Fibroblast of lung (primary cell): ENCODE data around the gene LONP2. TPM values are rescaled to one million over a fixed set of nuclear protein-coding genes. Genes with fewer than 3 reads are reported as not detected.

Experiments used
- DNase-seq, 2 donors: peaks; one replicate each; pipeline versions ENCODE4 v3.0.0 to v3.0.0-alpha.2; 2010; ENCODE audit warnings: low read depth in 2 of 2
- H2AFZ ChIP-seq: 2 replicates; pipeline ENCODE4 v1.5.1; 2012; ENCODE audit warnings: low read length, control low read depth, inconsistent platforms
- H3K27ac ChIP-seq: 2 replicates; pipeline ENCODE4 v1.5.1; 2011; ENCODE audit warnings: low read length, control low read depth; ENCODE audit not compliant: insufficient read depth
- H3K27me3 ChIP-seq: 2 replicates; pipeline ENCODE4 v1.5.1; 2011; ENCODE audit warnings: mild to moderate bottlenecking, low read length; ENCODE audit not compliant: control insufficient read depth, insufficient read depth
- H3K36me3 ChIP-seq: 2 replicates; pipeline ENCODE4 v1.5.1; 2011; ENCODE audit warnings: low read length; ENCODE audit not compliant: control insufficient read depth, insufficient read depth
- H3K4me1 ChIP-seq: 2 replicates; pipeline ENCODE4 v1.5.1; 2011; ENCODE audit warnings: low read length; ENCODE audit not compliant: control insufficient read depth, insufficient read depth; ENCODE audit errors: extremely low read depth
- H3K4me2 ChIP-seq: 2 replicates; pipeline ENCODE4 v1.5.1; 2011; ENCODE audit warnings: low read length, control low read depth; ENCODE audit not compliant: insufficient read depth; ENCODE audit errors: extremely low read depth
- H3K4me3 ChIP-seq, 4 experiments: fragments of 200-600 bp in 1 of 4; sonication (generic) in 1 of 4; replicated peaks in 1 of 4; 2 replicates each; pipeline ENCODE4 v1.5.1; 2011 to 2016; ENCODE audit warnings: low read length in 4 of 4, low read depth in 3 of 4, mild to moderate bottlenecking in 3 of 4, control low read depth in 2 of 4, inconsistent platforms in 1 of 4, mixed read lengths in 1 of 4; ENCODE audit not compliant: insufficient read depth in 1 of 4; ENCODE audit errors: control extremely low read depth in 1 of 4
- H3K79me2 ChIP-seq: 2 replicates; pipeline ENCODE4 v1.5.1; 2012; ENCODE audit warnings: mild to moderate bottlenecking, low read length, inconsistent platforms; ENCODE audit not compliant: control insufficient read depth, insufficient read depth
- H3K9ac ChIP-seq: 2 replicates; pipeline ENCODE4 v1.5.1; 2011; ENCODE audit warnings: mild to moderate bottlenecking, low read length, control low read depth; ENCODE audit not compliant: insufficient read depth
- H3K9me3 ChIP-seq: 2 replicates; pipeline ENCODE4 v1.5.1; 2012; ENCODE audit warnings: low read depth, low read length; ENCODE audit not compliant: control insufficient read depth, insufficient read depth
- H4K20me1 ChIP-seq: 2 replicates; pipeline ENCODE4 v1.5.1; 2011; ENCODE audit warnings: low read length; ENCODE audit not compliant: control insufficient read depth, insufficient read depth; ENCODE audit errors: extremely low read depth
- CTCF ChIP-seq, 2 donors: IDR thresholded peaks in 1 of 2; conservative IDR thresholded peaks in 1 of 2; 1 replicate in 1 of 2; 2 replicates in 1 of 2; pipeline ENCODE4 v1.5.1; 2011 to 2012; ENCODE audit warnings: low read length in 2 of 2, control low read depth in 1 of 2, inconsistent platforms in 1 of 2, low read depth in 1 of 2, mild to moderate bottlenecking in 1 of 2
- EZH2 ChIP-seq: IDR thresholded peaks from 2 replicates; pipeline ENCODE4 v1.5.1; 2012; ENCODE audit warnings: low read length, control low read depth, mild to moderate bottlenecking; ENCODE audit errors: missing control alignments
- polyA plus RNA-seq, 2 donors: library from polyadenylated mRNA; depleted of rRNA in 1 of 2; stranded (reverse) in 1 of 2; unstranded in 1 of 2; fragments of >200 nt; gene quantifications; 2 replicates each; pipeline ENCODE4 v1.2.1, GENCODE V29; 2011 to 2012; ENCODE audit warnings: missing spikeins in 1 of 2
- total RNA-seq: library from RNA; depleted of rRNA; stranded (reverse); fragments of >200 nt; gene quantifications from 2 replicates; pipeline ENCODE4 v1.2.1, GENCODE V29; 2014

Gene LONP2
- total and polyA plus RNA-seq, 2 donors (not counting 1 experiment from before 2014, with no cell fraction given), result 44.0 to 60.8 TPM

- no peak for DNase-seq
- H2AFZ ChIP-seq, result no peak overlapping the region
- peaks cover 43% of the 10 kb centered on the region for H3K79me2 ChIP-seq
Observed at GRCh38 chr16:48250520-48251278, 6.6 kb downstream of the LONP2 start.

GRCh38 chr16:48252013-48252412 lies 7.9 kb downstream of the LONP2 start:
- Histone ChIP-seq H2AFZ (no peak overlapping the region), H3K4me2 (no peak overlapping the region), H3K4me3 (no peak overlapping the region), H4K20me1 (no peaks in the 10 kb centered on the region), H3K9me3 (no peaks in the 10 kb centered on the region), H3K27ac (no peak overlapping the region), H3K27me3 (no peaks in the 10 kb centered on the region), H3K9ac (no peak overlapping the region), H3K4me1 (no peaks in the 10 kb centered on the region), H3K36me3 (no peaks in the 10 kb centered on the region), H3K79me2 (peaks cover 31% of the 10 kb centered on the region)
- DNase-seq, result no peak
- TF ChIP-seq CTCF (conservative IDR thresholded peaks at IDR 0.05 in 1 of 2, IDR thresholded peaks at IDR 0.05 in 1 of 2; ENCODE audit: low read depth in 1 of 2, low read length in 2 of 2), result no peak

More at GRCh38 chr16:48250520-48251278, 6.6 kb downstream of the LONP2 start:
- Histone ChIP-seq H3K9ac (no peak overlapping the region), H3K36me3 (no peaks in the 10 kb centered on the region), H4K20me1 (no peaks in the 10 kb centered on the region), H3K4me1 (no peaks in the 10 kb centered on the region), H3K9me3 (no peaks in the 10 kb centered on the region), H3K27me3 (no peaks in the 10 kb centered on the region), H3K4me3 (no peak overlapping the region), H3K27ac (no peak overlapping the region), H3K4me2 (no peak overlapping the region)
- no peak for TF ChIP-seq CTCF (conservative IDR thresholded peaks at IDR 0.05 in 1 of 2, IDR thresholded peaks at IDR 0.05 in 1 of 2; ENCODE audit: low read depth in 1 of 2, low read length in 2 of 2)
- TF ChIP-seq EZH2, result no peak

GRCh38 chr16:48256579-48257177 lies 12.6 kb downstream of the LONP2 start:
- H3K9ac ChIP-seq, result no peak overlapping the region
- H3K4me2 ChIP-seq, result no peak overlapping the region
- H3K79me2 ChIP-seq, result peaks cover 4% of the 10 kb centered on the region
- H3K4me1 ChIP-seq, result no peaks in the 10 kb centered on the region
- no peak overlapping the region for H3K4me3 ChIP-seq
- H3K36me3 ChIP-seq, result no peaks in the 10 kb centered on the region
- TF ChIP-seq EZH2 (no peak), CTCF (conservative IDR thresholded peaks at IDR 0.05 in 1 of 2, IDR thresholded peaks at IDR 0.05 in 1 of 2; ENCODE audit: low read depth in 1 of 2, low read length in 2 of 2) (no peak)
- no peaks in the 10 kb centered on the region for H4K20me1 ChIP-seq
- no peak for DNase-seq
- no peak overlapping the region for H2AFZ ChIP-seq
- no peaks in the 10 kb centered on the region for H3K9me3 ChIP-seq
- H3K27ac ChIP-seq, result no peak overlapping the region
- H3K27me3 ChIP-seq, result no peaks in the 10 kb centered on the region
